GM11168 (cell line): ENCODE data around the gene DSTN.

Source experiments
- in situ Hi-C: fragments of 300-500 bp; cut with MboI; formaldehyde crosslinking; loops from one replicate; pipeline ENCODE4 v1.12.0; 2022; ENCODE audit warnings: low sequenced_read_pairs; ENCODE audit not compliant: unreplicated experiment

The DSTN gene

GRCh38 chr20:17572034-17572638 lies 2.3 kb downstream of the DSTN start:
- in situ Hi-C loops: no loop called here

DNA sequence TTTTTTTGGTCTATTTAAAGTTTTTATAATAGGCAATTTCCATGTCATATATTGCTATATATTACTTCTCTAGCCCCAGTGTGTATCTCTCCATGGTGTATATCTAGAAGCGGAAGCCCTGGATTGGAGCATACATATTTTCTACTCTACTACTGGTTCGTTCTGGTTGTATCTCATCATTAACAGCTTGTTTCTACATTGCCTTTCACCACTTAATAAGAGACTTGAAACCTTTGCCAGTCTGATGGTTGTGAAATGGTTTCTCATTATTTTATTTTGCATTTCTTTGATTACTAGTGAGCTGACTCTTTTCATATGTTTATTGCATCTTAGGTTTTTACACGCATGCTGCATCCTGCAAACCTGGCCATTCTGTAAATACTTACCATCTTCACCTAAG lies 3.6 kb downstream of the DSTN start:
- in situ Hi-C loops: no loop called here

GRCh38 chr20:17576215-17576614 lies 6.3 kb downstream of the DSTN start:
- in situ Hi-C loops: no loop called here

- in situ Hi-C loops: no loop called here
Measured at GRCh38 chr20:17579369-17580039, 9.6 kb downstream of the DSTN start.

DNA sequence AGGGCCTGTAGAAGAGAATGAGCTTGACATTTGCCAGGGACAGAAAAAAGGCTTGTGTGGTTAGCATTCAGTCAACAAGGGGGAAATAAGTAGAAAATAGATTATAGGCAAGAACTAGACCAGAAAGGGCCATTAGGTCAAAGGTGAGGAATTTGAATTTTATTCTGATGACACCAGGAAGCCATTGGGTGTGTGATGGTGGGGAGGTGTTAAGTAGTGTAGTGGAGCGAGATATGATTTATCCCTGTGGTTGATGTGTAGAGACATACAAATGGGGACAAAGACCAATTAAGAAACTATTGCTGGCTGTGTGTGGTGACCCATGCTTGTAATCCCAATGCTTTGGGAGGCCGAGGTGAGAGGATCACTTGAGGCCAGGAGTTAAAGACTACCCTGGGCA lies 11.0 kb downstream of the DSTN start:
- in situ Hi-C loops: no loop called here

DNA sequence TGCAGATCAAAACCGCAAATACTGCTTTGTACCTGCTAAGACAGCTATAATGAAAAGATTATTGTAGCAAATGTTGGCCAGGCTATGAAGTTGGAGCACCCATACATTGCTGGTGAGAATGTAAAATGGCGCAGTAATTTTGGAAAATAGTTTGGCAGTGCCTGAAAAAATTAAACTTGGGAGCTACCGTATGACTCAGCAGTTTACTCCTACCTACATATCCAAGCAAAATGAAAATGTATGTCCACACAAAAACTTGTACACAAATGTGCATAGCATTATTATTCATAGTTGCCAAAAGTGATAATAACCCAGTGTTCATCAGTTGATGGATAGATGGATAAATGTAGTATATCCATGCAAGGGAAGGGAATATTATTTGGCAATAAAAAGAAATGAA lies 13.3 kb downstream of the DSTN start:
- in situ Hi-C loops: no loop called here

DNA sequence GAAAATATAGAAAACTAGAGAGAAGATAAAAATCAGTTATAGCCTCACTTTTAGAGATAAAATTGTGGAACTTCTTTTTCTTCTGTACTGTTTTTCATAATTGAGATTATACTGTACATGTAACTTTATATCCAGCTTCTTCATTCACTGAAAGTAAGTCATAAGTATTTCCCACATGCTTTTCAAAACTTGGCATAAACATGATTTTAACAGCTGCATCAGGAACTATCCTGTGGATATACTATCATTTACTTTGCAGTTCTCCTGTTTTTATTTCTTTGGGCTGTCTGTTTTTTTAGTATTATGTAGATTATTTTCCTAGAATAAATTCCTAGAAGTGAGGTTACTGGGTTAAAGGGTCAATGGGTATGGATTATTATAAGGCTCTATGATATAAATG lies 14.8 kb downstream of the DSTN start:
- in situ Hi-C loops: no loop called here

DNA sequence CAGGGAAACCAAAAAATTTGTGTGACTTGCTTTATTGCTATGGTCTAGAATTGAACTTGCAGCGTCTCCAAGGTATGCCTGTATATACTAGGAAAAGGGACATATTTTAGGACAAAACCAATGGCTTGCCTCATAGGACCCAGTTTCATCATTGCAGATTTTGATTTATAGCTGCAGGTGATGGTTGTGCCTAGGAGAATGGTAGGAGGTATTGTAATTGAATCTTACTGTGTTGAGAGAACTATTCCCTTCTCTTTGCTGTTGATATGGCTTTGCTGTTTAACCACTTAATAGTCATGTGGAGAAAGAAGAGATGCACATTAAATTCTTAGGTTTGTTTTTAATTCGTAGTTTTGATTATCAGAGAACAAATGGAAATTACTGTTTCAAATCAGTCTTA lies 16.4 kb downstream of the DSTN start:
- in situ Hi-C loops: no loop called here

DNA sequence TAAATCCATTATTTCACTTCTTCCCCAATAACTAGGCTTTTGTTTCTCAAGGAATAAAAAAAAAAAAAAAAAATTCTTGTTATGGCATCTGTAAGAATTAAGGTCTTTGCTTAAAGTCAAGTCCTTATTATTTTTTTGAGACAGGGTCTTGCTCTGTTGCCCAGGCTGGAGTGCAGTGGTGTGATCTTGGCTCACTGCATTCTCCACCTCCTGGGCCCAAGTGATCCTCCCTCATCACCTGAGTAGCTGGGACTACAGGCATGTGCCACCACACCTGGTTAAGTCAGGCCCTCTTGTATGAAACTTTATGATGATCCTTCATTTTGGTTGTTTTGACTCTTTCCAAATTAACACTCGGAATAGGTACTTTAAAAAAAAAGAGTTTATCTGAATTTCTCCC lies 17.3 kb downstream of the DSTN start:
- in situ Hi-C loops: no loop called here

- in situ Hi-C loops: no loop called here
Measured at GRCh38 chr20:17587824-17588223, 17.9 kb downstream of the DSTN start.

GRCh38 chr20:17589161-17589834 lies 19.4 kb downstream of the DSTN start:
- in situ Hi-C loops: no loop called here

DNA sequence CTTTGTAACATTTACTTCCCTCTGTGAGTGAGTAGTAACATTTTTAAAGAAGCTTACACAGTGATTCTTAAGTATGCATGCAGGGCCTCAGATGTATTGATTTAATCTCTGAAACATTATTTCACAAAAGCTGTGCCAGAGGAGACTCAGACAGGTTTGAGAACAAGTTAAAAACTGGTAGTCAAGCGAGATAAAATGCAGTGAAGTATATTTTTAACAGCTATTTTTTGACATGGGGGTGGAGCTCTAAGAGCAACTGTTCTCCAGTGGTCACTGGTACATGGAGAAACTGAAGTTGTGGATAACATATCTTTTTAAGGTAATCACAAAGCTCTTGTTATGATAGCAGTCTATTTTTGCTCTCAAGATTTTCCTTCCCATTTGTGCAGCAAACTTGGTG lies 20.4 kb downstream of the DSTN start:
- in situ Hi-C loops: no loop called here

DNA sequence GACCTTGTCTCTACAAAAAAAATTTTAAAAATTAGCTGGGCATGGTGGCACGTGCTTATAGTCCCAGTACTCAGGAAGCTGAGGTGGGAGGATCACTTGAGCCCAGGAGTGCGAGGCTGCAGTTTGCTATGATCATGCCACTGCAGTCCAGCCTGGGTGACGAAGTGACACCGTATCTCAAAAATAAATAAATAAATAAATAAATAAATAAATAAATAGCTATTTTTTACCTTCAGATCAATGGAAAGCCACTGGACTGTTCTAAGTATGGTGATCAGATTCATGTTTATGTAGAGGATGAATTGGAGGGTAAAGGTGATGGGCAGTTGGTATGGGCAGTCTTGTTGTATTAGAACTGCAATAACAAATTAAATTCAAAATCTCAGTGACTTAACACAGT lies 24.0 kb downstream of the DSTN start:
- in situ Hi-C loops: no loop called here

- in situ Hi-C loops: no loop called here
Measured at GRCh38 chr20:17594443-17594842, 24.6 kb downstream of the DSTN start.

DNA sequence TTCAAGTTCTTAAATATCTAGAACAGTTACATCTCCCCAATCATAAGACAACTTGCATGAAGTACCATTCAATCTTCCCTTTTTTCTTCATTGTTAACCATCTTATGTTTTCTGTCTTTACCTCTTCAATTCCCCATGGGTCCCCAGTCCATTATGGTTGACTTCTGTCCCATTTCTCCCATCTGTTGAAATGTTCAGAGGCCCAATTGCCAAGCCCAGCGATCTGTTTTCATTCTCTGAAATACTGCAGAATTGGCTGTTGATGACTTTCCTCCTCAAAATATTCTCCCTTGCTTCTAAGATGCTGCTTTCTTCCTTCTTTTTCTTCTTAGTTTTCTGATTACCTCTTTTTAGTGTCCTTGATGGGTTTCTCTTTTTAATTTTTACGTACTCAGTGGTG lies 26.0 kb downstream of the DSTN start:
- in situ Hi-C loops: no loop called here

- in situ Hi-C loops: no loop called here
Measured at GRCh38 chr20:17598013-17598550, 28.2 kb downstream of the DSTN start.

DNA sequence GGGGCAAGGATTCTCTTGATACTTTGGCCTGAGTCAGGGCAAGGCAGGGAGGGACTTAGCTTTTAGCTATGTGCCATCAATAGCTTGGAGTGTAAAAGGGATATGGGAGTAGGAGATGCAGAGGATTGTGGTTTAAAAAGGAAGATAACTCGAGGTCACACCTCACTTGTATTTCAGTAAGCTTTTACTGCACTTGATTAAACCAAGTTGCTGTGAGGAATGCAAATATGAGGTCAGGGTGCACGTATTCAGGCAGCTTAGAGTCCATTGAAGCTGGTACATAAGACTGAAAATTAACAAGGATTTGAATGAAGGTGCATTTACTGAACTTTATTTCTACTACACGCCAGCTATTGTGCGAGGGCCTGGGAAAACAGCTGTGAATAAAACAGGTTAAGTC lies 32.1 kb downstream of the DSTN start:
- in situ Hi-C loops: no loop called here

DNA sequence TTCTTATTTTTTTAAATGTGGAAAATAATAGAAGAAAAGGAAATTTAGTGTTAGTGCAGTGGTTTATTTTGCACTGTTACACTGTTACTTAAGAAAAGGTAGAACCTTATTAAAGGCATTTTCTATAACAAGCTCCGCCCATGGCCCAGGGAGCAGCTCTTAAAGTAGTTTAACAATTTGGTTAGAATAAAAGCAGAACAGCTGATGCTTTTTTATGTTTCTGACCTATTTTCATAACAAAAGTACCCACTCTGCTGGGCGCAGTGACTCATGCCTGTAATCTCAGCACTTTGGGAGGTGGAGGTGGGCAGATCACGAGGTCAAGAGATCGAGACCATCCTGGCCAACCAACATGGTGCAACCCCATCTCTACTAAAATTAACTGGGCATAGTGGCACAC lies 32.6 kb downstream of the DSTN start:
- in situ Hi-C loops: no loop called here

- in situ Hi-C loops: no loop called here
Measured at GRCh38 chr20:17605131-17605660, 35.3 kb downstream of the DSTN start.

GRCh38 chr20:17606001-17606400 lies 36.1 kb downstream of the DSTN start:
- in situ Hi-C loops: no loop called here
